ENCODE measurements around the gene ANKRD30B.
"Not testable (repeated sequence)": the region's sequence is repeated elsewhere in the genome, so short reads cannot be mapped to it uniquely, and the experiment has no call there.

Gene ANKRD30B

GRCh38 chr18:14747513-14748474 is at the start of gene ANKRD30B:
Gene ANKRD30B, plus strand, starts transcription at chr18:14748172. Its CDS starts 248 bp downstream, at chr18:14748420.
- in situ Hi-C loops (cut with MboI; ENCODE audit: low sequenced_read_pairs): no loop called here

- in situ Hi-C loops (cut with MboI; ENCODE audit: low sequenced_read_pairs): not testable (repeated sequence)
Measured at GRCh38 chr18:14701286-14702040, 46.5 kb upstream of the ANKRD30B start.

GRCh38 chr18:14709761-14710160 is 38.2 kb upstream of the ANKRD30B start:
- in situ Hi-C loops (cut with MboI; ENCODE audit: low sequenced_read_pairs): not testable (repeated sequence)

GRCh38 chr18:14721569-14721968 is 26.4 kb upstream of the ANKRD30B start:
- in situ Hi-C loops (cut with MboI; ENCODE audit: low sequenced_read_pairs): not testable (repeated sequence)

GRCh38 chr18:14739056-14739455 is 8.9 kb upstream of the ANKRD30B start:
- in situ Hi-C loops (cut with MboI; ENCODE audit: low sequenced_read_pairs): not testable (repeated sequence)

GRCh38 chr18:14746897-14747296 is 1.1 kb upstream of the ANKRD30B start:
- in situ Hi-C loops (cut with MboI; ENCODE audit: low sequenced_read_pairs): no loop called here

DNA sequence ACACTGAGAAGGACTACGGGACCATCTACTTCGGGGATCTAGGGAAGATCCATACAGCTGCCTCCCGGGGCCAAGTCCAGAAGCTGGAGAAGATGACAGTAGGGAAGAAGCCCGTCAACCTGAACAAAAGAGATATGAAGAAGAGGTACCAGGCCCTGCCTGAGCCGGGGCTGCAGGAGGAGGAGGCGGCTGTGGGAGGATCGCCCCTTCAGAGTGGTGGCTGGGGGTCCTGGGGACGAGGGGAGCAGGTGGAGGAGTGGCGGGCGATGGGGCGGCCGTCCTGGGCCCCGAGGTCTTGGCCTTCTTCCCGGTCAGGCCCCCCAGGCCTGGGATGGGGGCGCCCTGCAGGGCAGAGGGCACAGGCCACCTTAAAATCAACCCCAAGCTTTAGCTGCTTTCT is 524 bp downstream of the ANKRD30B start:
- in situ Hi-C loops (cut with MboI; ENCODE audit: low sequenced_read_pairs): no loop called here

DNA sequence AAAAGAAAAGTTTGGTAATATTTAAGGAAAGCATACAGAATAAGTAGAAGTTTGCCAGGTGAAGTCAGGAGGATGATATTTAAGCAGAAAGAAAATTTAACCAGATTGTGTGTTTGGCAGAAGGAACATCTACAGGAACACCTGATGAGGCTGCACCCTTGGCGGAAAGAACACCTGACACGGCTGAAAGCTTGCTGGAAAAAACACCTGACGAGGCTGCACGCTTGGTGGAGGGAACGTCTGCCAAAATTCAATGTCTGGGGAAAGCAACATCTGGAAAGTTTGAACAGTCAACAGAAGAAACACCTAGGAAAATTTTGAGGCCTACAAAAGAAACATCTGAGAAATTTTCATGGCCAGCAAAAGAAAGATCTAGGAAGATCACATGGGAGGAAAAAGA is 15.6 kb downstream of the ANKRD30B start:
- in situ Hi-C loops (cut with MboI; ENCODE audit: low sequenced_read_pairs): not testable (repeated sequence)

- in situ Hi-C loops (cut with MboI; ENCODE audit: low sequenced_read_pairs): no loop called here
Measured at GRCh38 chr18:14767474-14767873, 19.5 kb downstream of the ANKRD30B start.

DNA sequence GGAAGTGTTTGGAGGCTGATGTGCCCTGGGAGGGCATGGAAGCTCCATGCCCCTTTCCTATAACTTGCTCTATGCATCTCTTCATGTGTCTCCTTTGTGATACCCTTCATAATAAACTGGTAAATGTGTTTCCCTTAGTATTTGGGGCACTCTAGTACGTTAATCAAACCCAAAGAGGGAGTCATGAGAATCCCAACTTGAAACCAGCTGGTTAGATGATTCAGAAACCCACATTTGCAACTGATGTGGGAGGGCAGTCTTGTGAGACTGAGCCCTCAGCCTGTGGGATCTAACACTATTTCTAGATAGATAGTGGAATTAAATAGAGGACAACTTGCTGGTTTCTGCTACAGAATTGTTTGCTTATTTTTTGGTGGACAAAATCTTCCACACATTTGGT is 20.3 kb downstream of the ANKRD30B start:
- in situ Hi-C loops (cut with MboI; ENCODE audit: low sequenced_read_pairs): no loop called here

GRCh38 chr18:14769381-14769780 is 21.4 kb downstream of the ANKRD30B start:
- in situ Hi-C loops (cut with MboI; ENCODE audit: low sequenced_read_pairs): no loop called here

GRCh38 chr18:14776801-14777200 is 28.8 kb downstream of the ANKRD30B start:
- in situ Hi-C loops (cut with MboI; ENCODE audit: low sequenced_read_pairs): no loop called here

GRCh38 chr18:14781671-14782070 is 33.7 kb downstream of the ANKRD30B start:
- in situ Hi-C loops (cut with MboI; ENCODE audit: low sequenced_read_pairs): no loop called here

- in situ Hi-C loops (cut with MboI; ENCODE audit: low sequenced_read_pairs): no loop called here
Measured at GRCh38 chr18:14784133-14784532, 36.2 kb downstream of the ANKRD30B start.

GRCh38 chr18:14796876-14797275 is 48.9 kb downstream of the ANKRD30B start:
- in situ Hi-C loops (cut with MboI; ENCODE audit: low sequenced_read_pairs): not testable (repeated sequence)

DNA sequence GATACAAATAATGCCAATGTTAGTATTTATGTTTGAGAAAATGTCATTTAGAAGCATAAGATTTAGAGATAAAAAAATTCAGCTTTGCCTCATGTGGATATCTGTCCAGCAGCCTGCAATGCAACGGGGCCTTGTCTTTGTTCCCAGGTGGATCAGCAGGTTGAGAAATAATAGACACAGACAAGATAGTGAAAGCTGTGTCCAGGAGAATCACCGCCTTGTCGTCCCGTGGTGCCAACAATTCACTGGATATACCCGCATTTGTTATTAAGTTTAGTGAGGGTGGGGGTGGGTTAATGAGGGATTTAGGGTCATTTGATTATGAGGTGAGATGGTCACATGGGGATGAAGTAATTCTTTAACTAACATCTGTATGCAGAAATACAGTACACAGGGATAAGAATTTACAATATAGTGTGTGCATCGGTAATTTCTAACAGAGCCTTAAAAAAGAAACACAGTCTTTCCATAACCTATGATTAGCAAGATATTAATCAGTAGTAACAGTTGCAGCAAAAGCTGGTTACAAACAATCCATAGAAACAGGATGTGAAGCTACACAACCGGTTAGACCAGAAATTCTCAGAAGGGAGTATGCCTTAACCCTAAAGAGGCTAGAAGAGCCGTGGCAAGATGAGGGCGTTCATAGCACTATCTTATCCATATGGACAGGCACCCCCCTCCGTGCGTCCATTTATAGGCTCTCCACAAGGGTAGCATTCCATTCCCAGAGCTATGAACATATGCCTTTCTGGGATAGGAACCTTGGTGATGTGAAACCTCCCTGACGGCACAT is 50.2 kb downstream of the ANKRD30B start:
- in situ Hi-C loops (cut with MboI; ENCODE audit: low sequenced_read_pairs): not testable (repeated sequence)

DNA sequence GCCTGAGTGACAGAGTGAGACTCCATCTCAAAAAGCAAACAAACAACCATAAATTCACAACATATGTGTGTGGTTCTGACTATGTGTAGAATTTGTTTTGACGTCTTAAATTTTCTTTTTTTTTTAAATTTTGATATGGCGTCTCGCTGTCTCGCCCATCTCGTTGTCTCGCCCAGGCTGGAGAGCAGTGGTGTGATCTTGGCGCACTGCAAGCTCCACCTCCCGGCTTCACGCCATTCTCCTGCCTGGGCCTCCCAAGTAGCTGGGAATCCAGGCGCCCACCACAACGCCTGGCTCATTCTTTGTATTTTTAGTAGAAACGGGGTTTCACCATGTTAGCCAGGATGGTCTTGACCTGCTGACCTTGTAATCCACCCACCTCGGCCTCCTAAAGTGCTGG is 63.1 kb downstream of the ANKRD30B start:
- in situ Hi-C loops (cut with MboI; ENCODE audit: low sequenced_read_pairs): not testable (repeated sequence)

DNA sequence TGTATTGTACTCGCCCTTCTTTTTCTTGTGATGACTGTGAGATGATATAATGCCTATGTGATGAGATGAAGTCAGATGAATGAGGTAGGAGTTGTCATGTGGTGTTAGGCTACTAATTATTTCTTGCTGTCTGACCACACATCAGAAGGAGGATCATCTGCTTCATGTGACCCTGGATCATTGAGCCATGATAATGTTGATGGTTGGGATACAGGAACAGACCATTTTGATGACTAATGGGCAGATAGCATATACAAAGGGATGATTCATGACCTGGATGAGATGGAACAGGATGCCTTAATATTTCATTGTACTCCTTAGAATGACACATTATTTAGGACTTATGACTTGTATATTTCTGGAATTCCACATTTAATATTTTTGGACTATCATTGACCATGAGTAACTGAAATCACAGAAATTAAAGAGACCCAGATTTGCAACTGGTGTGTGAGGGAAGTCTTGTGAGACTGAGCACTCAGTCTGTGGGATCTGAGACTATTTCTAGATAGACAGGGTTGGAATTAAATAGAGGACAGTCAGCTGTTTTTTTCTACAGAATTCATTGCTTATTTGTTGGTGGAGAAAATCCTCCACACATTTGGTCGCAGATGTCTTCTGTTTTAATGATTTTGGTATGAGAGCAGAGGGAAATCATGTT is 79.1 kb downstream of the ANKRD30B start:
- in situ Hi-C loops (cut with MboI; ENCODE audit: low sequenced_read_pairs): not testable (repeated sequence)

GRCh38 chr18:14841607-14842006 is 93.6 kb downstream of the ANKRD30B start:
- in situ Hi-C loops (cut with MboI; ENCODE audit: low sequenced_read_pairs): not testable (repeated sequence)

DNA sequence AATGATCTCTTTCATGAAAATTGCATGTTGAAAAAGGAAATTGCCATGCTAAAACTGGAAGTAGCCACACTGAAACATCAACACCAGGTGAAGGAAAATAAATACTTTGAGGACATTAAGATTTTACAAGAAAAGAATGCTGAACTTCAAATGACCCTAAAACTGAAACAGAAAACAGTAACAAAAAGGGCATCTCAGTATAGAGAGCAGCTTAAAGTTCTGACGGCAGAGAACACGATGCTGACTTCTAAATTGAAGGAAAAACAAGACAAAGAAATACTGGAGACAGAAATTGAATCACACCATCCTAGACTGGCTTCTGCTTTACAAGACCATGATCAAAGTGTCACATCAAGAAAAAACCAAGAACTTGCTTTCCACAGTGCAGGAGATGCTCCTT is 103.6 kb downstream of the ANKRD30B start:
- in situ Hi-C loops (cut with MboI; ENCODE audit: low sequenced_read_pairs): not testable (repeated sequence)

All from HL-60/S4 treated with phorbol 12-myristate 13-acetate at 8.2 ng/mL for 4 days and 3 days (cell line).